ENCODE measurements around the gene PRR23E. TPM values are rescaled to one million over a fixed set of nuclear protein-coding genes. Genes with fewer than 3 reads are reported as not detected.
A peak's percentile ranks its signal among the peaks of the same experiment; 100 is the strongest.

PRR23E gene
- total RNA-seq, 2 experiments from 2014 or later = not detected

DNA sequence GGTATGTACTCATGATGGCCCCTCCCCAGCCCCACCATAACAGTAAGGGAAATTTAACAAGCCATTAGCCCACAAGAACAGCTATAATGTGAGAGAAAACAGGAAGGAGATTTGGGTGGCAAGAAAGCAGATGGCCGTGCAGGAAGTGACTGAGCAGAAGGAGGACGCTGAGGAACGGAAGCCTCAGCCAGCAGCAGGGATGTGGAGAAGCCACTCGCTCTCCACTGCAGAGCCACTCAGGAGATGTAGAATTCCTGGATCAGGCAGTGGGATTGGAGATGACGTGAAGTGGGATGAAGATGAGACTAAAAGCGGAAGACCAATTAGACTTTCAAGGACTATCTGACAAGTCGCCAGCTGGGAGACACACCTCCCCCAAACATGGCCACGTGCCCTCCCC is 31.2 kb downstream of the PRR23E start:
- H3K27me3 Mint-ChIP-seq = peaks cover 7% of the 10 kb centered on the region
- peaks cover 9% of the 10 kb centered on the region for H3K9me3 Mint-ChIP-seq (ENCODE audit: low read depth)
- DNase-seq (no peak), ATAC-seq (no peak)
- intact Hi-C loops (cut with DNase I, micrococcal nuclease) = loop anchor here in 1 of 2 experiments (10.0 kb wide), 1 partner anchor 261 kb away; no protein-coding TSS in a partner anchor
- no peaks in the 10 kb centered on the region for H3K36me3 Mint-ChIP-seq (ENCODE audit: low read depth)
- peaks cover 29% of the 10 kb centered on the region for H3K4me1 Mint-ChIP-seq
- POLR2A ChIA-PET = no interaction called here
- CTCF ChIA-PET = no interaction called here
- H3K4me3 Mint-ChIP-seq = no peak overlapping the region
- no peak overlapping the region for H3K27ac Mint-ChIP-seq

GRCh38 chr3:127226457-127226856 is 33.5 kb downstream of the PRR23E start:
- no peak for ATAC-seq
- H3K27me3 Mint-ChIP-seq = peaks cover 12% of the 10 kb centered on the region
- H3K4me1 Mint-ChIP-seq = peaks cover 25% of the 10 kb centered on the region
- DNase-seq = no peak
- CTCF ChIA-PET = interaction anchor here (0.5 kb wide), 1 partner anchor 327 kb away, joined by 4 read pairs; no protein-coding TSS in a partner anchor
- no peaks in the 10 kb centered on the region for H3K36me3 Mint-ChIP-seq (ENCODE audit: low read depth)
- peak overlapping the region; percentile 44 for H3K27ac Mint-ChIP-seq
- peaks cover 14% of the 10 kb centered on the region for H3K9me3 Mint-ChIP-seq (ENCODE audit: low read depth)
- intact Hi-C loops (cut with DNase I, micrococcal nuclease) = loop anchor here in 1 of 2 experiments (10.0 kb wide), 1 partner anchor 258 kb away; no protein-coding TSS in a partner anchor
- POLR2A ChIA-PET = no interaction called here
- peak overlapping the region; percentile 25 for H3K4me3 Mint-ChIP-seq

- ATAC-seq (peak; percentile 86), DNase-seq (peak; percentile 64)
- ChIA-PET POLR2A (no interaction called here), CTCF (interaction anchor here (0.6 kb wide), 1 partner anchor 547 kb away, joined by 4 read pairs; no protein-coding TSS in a partner anchor)
- Mint-ChIP-seq H3K4me1 (peaks cover 25% of the 10 kb centered on the region), H3K27me3 (peaks cover 12% of the 10 kb centered on the region), H3K4me3 (peak overlapping the region; percentile 35), H3K9me3 (ENCODE audit: low read depth) (peaks cover 14% of the 10 kb centered on the region), H3K36me3 (ENCODE audit: low read depth) (no peaks in the 10 kb centered on the region), H3K27ac (peak overlapping the region; percentile 2)
- intact Hi-C loops (cut with DNase I, micrococcal nuclease) = loop anchor here in 1 of 2 experiments (10.0 kb wide), 1 partner anchor 258 kb away; no protein-coding TSS in a partner anchor
These were observed 34.3 kb downstream of the PRR23E start for GRCh38 chr3:127226946-127227842.

DNA sequence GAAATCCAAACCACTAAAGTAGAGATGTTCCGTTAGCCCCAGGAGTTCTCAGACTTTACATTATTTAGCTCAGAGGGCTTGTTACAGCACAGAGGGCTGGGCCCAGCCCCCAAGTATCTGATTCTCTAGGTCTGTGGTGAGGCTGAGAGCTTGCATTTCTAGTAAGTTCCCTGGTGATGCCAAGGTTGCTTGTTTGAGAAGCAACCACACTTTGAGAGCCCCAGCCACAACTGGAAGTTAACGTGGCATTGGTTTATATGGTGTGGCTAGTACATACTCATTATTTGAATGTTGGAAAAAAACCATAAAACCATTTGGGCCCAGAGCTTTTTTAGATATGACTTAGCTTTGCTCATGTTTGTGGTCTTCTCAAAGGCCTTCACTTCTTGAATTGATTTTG is 35.9 kb downstream of the PRR23E start:
- H3K4me1 Mint-ChIP-seq = peaks cover 19% of the 10 kb centered on the region
- POLR2A ChIA-PET = no interaction called here
- no peak overlapping the region for H3K27ac Mint-ChIP-seq
- CTCF ChIA-PET = interaction anchor here (0.5 kb wide), 1 partner anchor 145 kb away, joined by 3 read pairs; no protein-coding TSS in a partner anchor
- peaks cover 14% of the 10 kb centered on the region for H3K9me3 Mint-ChIP-seq (ENCODE audit: low read depth)
- intact Hi-C loops (cut with DNase I, micrococcal nuclease) = loop anchor here in 1 of 2 experiments (10.0 kb wide), 1 partner anchor 256 kb away; no protein-coding TSS in a partner anchor
- DNase-seq = peak; percentile 43
- no peak overlapping the region for H3K4me3 Mint-ChIP-seq
- peaks cover 11% of the 10 kb centered on the region for H3K27me3 Mint-ChIP-seq
- ATAC-seq = peak; percentile 45
- no peaks in the 10 kb centered on the region for H3K36me3 Mint-ChIP-seq (ENCODE audit: low read depth)

DNA sequence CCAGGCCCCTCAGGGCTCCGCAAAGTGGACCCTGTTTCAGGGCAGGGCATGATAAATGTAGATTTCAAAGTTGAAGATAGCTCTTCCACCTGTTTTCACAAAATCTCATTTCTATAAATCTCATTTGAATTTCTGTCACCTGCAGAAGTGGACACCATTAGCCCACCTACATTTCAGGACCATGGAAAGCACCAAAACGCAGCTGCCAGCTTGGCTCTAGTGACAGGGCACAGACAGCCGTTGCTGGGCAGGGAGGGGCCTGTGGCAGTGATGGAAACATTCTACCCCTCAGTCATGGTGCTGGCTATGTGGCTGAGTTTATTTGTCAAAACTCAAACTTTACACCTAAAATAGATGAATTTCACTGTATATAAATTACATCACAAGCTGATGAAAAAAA is 40.4 kb downstream of the PRR23E start:
- H3K4me1 Mint-ChIP-seq = no peaks in the 10 kb centered on the region
- no peaks in the 10 kb centered on the region for H3K36me3 Mint-ChIP-seq (ENCODE audit: low read depth)
- DNase-seq (peak; percentile 29), ATAC-seq (no peak)
- H3K27me3 Mint-ChIP-seq = peaks cover 5% of the 10 kb centered on the region
- H3K9me3 Mint-ChIP-seq (ENCODE audit: low read depth) = peaks cover 5% of the 10 kb centered on the region
- H3K4me3 Mint-ChIP-seq = no peak overlapping the region
- H3K27ac Mint-ChIP-seq = no peak overlapping the region
- CTCF ChIA-PET = no interaction called here
- POLR2A ChIA-PET = no interaction called here
- intact Hi-C loops (cut with DNase I, micrococcal nuclease) = no loop called here

DNA sequence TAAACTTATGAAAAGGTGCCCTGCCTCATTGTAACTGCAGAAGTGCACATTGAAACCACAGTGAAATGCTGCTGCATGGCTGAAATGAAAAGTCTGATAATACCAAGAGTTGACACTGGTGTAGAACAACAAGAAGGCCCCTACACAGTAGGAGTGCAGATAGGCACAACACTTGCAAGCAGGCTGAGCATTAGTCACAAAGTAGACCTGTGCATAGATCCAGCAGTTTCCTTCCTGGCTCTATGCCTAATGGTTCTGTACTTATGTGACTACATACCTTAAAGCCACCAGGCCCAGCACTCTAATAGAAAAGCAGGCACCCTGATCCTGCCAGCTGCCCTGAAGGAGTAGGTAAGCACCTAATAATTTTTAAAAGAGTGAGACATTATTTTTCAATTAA is 41.8 kb downstream of the PRR23E start:
- CTCF ChIA-PET = no interaction called here
- Mint-ChIP-seq H3K9me3 (ENCODE audit: low read depth) (peaks cover 5% of the 10 kb centered on the region), H3K4me1 (no peaks in the 10 kb centered on the region), H3K27me3 (peaks cover 5% of the 10 kb centered on the region), H3K36me3 (ENCODE audit: low read depth) (no peaks in the 10 kb centered on the region), H3K4me3 (no peak overlapping the region), H3K27ac (no peak overlapping the region)
- DNase-seq (no peak), ATAC-seq (no peak)
- intact Hi-C loops (cut with DNase I, micrococcal nuclease) = no loop called here
- POLR2A ChIA-PET = no interaction called here

DNA sequence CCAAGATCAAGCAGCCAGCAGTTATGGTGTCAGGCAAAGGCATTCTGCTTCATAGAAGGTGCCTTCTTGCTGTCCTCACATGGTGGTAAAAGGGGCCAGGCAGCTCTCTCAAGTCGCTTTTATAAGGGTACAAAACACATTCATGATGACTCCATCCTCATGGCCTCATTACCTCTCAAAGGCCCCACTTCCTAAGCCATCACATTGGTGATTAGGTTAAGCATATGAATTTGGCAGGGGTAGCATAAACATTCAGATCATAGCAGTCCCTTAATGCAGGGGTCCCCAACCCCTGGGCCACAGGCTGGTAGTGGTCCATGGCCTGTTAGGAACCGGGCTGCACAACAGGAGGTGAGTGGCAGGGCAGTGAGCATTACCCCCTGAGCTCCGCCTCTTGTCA is 42.8 kb downstream of the PRR23E start:
- CTCF ChIA-PET = no interaction called here
- H3K4me3 Mint-ChIP-seq = no peak overlapping the region
- DNase-seq = no peak
- ATAC-seq = no peak
- H3K36me3 Mint-ChIP-seq (ENCODE audit: low read depth) = peaks cover 2% of the 10 kb centered on the region
- intact Hi-C loops (cut with DNase I, micrococcal nuclease) = no loop called here
- no peak overlapping the region for H3K27ac Mint-ChIP-seq
- no peaks in the 10 kb centered on the region for H3K4me1 Mint-ChIP-seq
- peaks cover 7% of the 10 kb centered on the region for H3K9me3 Mint-ChIP-seq (ENCODE audit: low read depth)
- POLR2A ChIA-PET = no interaction called here
- peaks cover 9% of the 10 kb centered on the region for H3K27me3 Mint-ChIP-seq

GRCh38 chr3:127237835-127238234 is 44.9 kb downstream of the PRR23E start:
- peaks cover 2% of the 10 kb centered on the region for H3K36me3 Mint-ChIP-seq (ENCODE audit: low read depth)
- H3K4me1 Mint-ChIP-seq = no peaks in the 10 kb centered on the region
- ChIA-PET POLR2A (no interaction called here), CTCF (interaction anchor here (0.6 kb wide), 1 partner anchor 169 kb away, joined by 3 read pairs; no protein-coding TSS in a partner anchor)
- peaks cover 9% of the 10 kb centered on the region for H3K27me3 Mint-ChIP-seq
- no peak overlapping the region for H3K4me3 Mint-ChIP-seq
- DNase-seq = no peak
- no peak for ATAC-seq
- intact Hi-C loops (cut with DNase I, micrococcal nuclease) = no loop called here
- no peak overlapping the region for H3K27ac Mint-ChIP-seq
- H3K9me3 Mint-ChIP-seq (ENCODE audit: low read depth) = peaks cover 17% of the 10 kb centered on the region

DNA sequence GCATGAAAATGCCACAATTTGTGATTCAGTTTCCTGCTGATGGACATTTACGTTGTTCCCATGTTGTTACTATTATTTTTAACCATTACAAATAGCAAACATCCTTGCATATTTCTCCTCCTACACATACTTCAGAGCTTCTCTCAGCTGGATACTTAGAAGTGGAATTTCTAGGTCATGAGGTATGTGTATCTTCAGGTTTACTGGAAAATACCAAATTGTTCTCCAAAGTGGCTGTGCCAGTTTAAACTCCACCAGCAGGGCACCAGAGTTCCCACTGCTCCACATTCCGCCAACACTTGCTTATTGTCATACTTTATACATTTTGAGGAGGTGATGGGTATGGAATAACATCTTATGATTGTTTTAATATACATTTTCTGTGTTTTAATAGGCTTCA is 45.7 kb downstream of the PRR23E start:
- no peak for ATAC-seq
- Mint-ChIP-seq H3K36me3 (ENCODE audit: low read depth) (peaks cover 2% of the 10 kb centered on the region), H3K27ac (no peak overlapping the region), H3K4me1 (no peaks in the 10 kb centered on the region), H3K9me3 (ENCODE audit: low read depth) (peaks cover 18% of the 10 kb centered on the region), H3K27me3 (peaks cover 9% of the 10 kb centered on the region), H3K4me3 (no peak overlapping the region)
- intact Hi-C loops (cut with DNase I, micrococcal nuclease) = no loop called here
- CTCF ChIA-PET = no interaction called here
- no peak for DNase-seq
- POLR2A ChIA-PET = no interaction called here

DNA sequence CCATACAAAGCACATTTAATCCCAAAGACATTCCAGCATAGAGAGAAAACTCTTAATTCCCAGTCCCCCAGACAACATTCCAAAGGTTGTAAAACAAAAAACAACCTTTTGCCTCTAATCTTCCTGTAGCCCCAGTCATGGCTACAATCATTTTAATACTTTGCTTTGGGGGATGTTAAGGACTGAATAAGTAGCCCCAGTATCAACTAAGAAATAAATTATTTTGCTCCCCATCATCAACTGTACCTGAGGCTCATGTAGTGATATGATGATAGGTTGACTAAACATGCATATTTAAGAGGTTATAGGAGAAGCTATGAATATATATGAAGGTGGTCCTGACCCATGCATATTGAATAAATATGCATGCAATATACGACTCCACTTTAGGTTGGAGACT is 54.4 kb downstream of the PRR23E start:
- H3K27ac Mint-ChIP-seq = no peak overlapping the region
- ATAC-seq (no peak), DNase-seq (no peak)
- H3K36me3 Mint-ChIP-seq (ENCODE audit: low read depth) = peaks cover 3% of the 10 kb centered on the region
- peaks cover under 1% of the 10 kb centered on the region for H3K27me3 Mint-ChIP-seq
- CTCF ChIA-PET = no interaction called here
- peaks cover 40% of the 10 kb centered on the region for H3K9me3 Mint-ChIP-seq (ENCODE audit: low read depth)
- intact Hi-C loops (cut with DNase I, micrococcal nuclease) = no loop called here
- no peak overlapping the region for H3K4me3 Mint-ChIP-seq
- POLR2A ChIA-PET = no interaction called here
- no peaks in the 10 kb centered on the region for H3K4me1 Mint-ChIP-seq
